Activated CD4-positive, CD25-positive, alpha-beta regulatory T cell treated with anti-CD3 and anti-CD28 coated beads, Interleukin-2, amount 50 U/mL, for 72 hours (primary cell): ENCODE measurements around the gene GPR62.

ENCODE experiments used
- DNase-seq: peaks from one replicate; pipeline ENCODE4 v3.0.0; 2021

Gene GPR62

DNA sequence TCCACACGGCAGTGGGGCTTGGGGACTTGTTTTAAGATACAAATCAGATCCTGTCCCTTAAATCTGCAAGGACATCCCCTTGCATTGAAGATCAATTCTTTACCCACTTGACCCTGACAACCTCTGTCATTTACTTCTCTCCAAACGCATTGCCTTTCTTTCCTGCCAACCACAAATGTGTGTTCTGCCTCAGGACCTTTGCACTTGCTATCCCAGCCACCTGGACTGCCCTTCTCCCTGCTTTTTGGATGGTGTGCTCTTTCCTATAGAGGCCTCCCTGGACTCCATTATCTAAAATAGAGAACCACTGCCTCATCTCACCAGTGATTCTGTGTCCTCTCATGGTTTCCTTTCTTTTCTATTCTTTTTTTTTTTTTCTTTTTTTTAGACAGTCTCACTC lies 42.0 kb downstream of the GPR62 start:
- DNase-seq, result no peak

DNA sequence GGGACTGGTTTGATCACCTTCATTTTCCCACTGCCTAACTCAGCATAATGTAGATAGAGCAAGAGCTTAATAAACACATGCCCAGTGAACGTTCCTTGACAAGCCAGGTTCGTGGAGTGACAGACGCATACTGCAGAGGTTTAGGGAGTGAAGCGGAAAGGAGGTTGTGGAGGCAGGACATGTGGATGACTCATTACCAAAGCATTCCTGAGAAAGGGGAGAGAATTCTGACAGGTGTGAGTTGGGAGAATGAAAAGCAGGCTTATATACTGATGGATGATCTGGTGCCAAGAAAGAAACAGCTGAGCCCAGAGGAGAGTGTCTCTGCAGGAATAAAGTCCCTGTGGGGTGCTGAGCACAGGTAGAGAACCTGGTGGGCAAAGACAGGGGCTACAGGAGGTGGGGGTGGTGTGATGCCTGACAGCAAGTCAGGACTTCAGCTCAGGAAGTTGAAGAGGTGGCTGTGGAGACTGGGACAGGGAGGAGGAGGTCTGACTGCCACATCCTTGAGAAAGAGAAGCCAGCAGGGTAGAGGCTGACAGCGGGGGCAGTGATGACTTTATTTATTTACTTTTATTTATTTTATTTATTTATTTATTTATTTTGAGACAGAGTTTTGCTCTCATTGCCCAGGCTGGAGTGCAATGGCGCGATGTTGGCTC lies 42.9 kb downstream of the GPR62 start:
- DNase-seq, result no peak

DNA sequence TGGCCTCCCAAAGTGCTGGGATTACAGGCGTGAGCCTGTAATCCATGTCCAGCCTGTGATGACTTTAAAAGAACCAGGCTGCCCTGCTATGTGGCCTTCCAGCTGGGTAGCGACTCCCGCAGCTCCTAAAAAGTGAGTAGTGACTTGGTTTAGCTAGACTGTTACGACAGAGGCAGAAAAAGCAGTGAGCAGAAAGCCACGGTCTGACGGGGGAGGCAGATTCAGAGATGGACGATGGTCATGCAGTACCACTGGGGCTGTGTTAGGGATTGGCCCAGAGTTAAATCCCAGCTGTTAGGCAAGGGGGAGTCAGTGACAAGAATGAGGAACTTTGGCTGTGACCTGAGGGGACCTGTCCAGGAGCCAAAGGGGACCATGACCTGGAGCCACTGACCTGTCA lies 43.6 kb downstream of the GPR62 start:
- no peak for DNase-seq

DNA sequence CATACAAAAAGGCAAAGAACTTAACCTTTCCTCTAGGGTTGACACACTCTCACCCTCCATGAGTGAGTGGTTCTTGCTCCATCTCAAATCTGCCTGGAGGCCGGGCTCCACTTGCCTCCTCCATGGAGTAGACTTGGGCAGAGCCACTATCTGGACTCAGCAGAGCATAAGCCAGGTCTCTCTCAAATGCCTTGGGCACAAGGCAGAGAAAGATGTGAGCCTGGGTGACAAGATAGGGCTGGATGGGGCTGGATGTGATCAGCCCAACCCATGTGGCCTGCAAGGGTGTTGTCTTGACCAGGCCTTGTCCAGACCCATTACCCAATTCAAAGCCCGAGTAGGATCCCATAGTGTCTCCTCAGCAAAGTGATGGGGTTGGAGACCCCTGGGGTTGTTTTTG lies 44.7 kb downstream of the GPR62 start:
- DNase-seq, result no peak

DNA sequence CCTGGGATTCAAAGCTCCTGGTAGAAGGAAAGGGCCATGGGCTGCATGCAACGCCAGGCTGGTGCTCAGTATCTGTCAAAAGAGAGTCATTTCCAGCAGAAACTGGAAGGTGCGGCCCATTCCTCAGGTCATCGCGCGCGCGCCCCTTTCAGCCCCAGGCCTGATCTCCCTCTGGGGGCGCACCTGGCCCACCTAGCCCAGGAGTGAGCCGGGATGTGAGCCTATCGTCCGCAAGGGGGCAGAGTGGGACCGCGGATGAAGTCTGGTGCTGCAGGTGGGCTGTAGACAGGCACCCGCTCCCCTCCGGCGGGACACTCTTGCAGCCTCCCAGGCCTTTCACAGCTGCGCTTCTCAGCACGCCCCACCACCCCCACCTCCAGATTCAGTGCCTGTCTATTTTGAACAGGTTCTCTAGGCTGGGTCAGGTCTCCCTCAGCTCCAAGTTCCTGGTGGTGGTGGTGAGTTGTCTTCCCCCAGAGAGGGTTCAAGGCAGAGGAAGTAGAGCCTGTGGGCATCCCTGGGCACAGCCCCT lies 46.3 kb downstream of the GPR62 start:
- peak; percentile 81 for DNase-seq

DNA sequence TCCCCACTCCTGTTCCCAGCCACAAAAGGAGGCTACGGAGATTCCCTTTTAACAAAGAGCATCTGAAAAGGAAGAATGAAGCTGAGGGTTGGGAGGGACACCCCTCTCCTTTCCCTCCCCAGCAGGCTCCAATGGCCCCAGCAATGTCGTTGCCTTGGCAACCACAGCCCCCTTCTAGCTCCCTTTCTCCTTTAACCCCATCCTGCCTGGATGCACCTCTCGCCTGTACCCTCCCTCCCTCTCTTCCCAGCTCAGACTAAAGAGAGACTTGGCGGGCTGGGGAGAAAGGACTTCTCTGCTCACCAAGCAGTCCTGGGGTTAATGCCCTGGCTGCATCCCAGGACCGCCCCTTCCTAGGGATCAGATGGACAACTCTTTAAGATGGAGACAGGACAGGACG lies 47.6 kb downstream of the GPR62 start:
- DNase-seq, result no peak

DNA sequence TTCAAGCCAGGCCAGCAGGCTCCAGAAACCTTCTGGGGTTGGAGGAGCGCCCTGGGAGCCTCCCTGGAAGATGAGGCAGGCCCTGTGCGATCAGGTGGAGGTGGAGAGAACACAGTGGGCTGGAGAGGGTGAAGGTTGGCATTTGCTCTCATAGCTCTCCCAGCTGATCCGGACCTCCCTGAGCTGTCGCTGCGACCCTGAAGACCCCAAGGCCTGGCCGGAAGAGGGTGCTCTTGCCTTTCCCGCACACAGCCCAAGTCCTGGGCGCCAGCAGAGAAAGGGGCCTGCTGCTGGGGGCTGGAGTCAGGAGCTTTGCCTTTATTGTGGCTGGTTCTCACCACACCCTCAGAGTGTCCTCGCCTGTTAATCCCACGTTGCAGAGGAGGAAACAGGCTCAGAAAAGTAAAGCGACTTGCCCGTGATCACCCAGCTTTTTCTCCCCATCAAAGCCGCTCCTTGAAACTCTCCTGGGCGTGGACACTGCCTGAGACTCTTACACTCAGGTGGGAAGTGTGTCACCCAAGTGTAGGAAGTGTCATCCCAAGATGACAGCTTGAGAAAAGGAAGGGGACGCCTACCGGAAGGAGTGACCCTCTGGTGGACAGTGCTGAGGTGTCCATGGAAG lies 49.1 kb downstream of the GPR62 start:
- DNase-seq, result no peak

DNA sequence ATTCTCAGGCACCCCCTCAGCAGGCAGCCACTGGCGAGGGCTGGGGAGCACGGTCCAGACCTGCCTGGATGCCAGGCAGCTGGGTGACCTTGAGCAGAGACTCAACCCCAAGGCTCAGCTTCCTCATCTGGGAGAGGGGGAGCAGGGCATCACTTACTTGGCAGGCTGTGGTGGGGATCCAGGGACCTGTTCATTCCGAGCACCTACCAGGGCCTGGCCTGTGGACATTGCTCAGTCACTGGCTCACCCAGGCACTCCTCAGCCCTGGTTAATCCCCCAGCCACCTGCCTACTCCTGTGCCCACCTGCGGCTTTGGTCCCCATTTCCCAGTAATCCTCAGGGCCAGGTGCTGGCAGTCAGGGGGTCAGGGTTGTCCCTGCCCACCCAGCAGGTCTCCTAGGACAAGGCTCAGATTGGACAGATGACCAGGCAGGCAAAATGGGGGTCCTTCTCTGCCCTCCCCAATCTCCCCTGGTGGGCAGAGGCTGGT lies 49.8 kb downstream of the GPR62 start:
- DNase-seq, result no peak

DNA sequence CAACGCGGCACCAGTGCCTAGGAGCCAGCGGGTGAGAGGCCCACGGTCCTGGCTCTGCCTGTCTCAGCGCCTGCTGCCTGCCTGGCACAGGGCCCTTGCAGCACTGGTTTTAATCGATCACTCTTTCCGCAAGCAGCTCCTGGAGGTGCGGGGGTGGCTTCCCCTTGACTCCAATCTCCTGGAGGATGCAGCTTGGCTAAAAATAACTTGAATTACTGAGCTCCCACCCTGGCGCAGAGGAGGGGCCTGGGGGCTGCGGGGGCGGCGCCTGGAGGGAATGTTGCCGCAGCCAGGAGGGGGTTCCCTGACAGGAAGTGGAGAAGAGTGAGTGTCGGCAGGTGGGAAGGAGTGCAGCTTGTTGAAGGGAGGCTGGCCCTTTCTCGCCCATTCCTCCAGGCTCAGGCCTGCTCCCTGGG lies 50.4 kb downstream of the GPR62 start:
- no peak for DNase-seq

DNA sequence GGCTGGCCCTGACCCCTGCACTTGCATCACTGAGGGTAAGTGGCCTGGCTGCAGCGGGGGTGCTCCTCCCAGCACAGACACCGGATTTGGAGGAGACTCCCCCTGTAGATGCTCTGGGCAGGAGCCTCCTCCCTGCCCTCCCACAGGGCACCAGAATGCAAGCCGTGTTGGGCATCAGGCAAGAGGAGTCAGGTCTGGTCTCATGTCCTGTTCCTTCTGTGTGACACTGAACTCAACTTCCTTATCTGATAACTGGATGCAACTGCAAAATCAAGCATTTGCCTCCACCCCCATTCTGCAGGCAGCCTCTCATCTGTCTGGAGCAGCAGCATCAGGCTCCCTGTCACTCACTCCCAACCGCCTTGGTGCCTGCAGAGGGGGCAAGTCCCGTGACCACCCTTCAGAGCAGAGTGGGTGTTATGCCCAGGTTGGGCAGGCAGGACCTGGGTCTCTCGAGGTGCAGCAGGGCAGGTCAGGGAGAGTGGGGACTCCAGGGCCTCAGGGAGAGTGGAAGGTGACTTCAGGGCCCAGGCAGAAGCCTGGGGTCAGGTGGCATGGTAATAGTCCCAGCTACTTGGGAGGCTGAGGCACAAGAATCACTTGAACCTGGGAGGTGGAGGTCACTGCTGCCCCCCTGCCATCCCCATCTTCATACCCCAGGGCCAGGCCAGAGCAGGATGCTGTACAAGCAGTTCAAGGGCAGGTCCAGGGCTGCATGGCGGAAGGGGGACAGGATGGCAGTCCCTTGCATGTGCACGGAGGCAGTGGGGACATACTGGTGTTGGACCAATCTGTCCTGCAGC lies 51.0 kb downstream of the GPR62 start:
- DNase-seq, result no peak

DNA sequence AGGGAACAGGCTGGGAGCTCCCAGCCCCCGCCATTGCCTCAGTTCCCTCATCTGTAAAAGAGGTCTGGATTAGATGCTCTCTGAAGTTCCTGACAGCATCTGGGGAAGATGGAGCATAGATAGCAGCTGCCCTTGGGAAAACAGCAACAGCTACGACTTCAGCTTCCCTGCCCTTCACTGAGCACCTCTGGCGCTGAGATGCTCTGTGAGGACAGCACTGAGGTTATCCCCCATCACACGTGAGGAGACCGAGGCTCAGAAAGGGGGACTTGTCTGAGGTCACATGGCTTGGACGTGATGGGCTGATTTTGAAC lies 51.6 kb downstream of the GPR62 start:
- no peak for DNase-seq
